Progenitor cell of endocrine pancreas (in vitro differentiated cells): ENCODE results near the gene S100A13. TPM values are rescaled to one million over a fixed set of nuclear protein-coding genes. Genes with fewer than 3 reads are reported as not detected.

Experiments used
- DNase-seq: peaks from one replicate; pipeline ENCODE4 v3.0.0; 2021; ENCODE audit warnings: low spot score; ENCODE audit not compliant: unreplicated experiment
- H3K27ac Mint-ChIP-seq: 2 replicates; pipeline ENCODE4 v1.8.0; 2021; ENCODE audit warnings: mild to moderate bottlenecking, moderate library complexity, mixed read lengths
- H3K27me3 Mint-ChIP-seq: 2 replicates; pipeline ENCODE4 v1.8.0; 2021; ENCODE audit warnings: mixed read lengths
- H3K36me3 Mint-ChIP-seq: 2 replicates; pipeline ENCODE4 v1.8.0; 2022; ENCODE audit warnings: mixed read lengths; ENCODE audit not compliant: insufficient read depth
- H3K4me1 Mint-ChIP-seq: 2 replicates; pipeline ENCODE4 v1.8.0; 2021; ENCODE audit warnings: low read depth, mixed read lengths
- H3K4me3 Mint-ChIP-seq: 2 replicates; pipeline ENCODE4 v1.8.0; 2021; ENCODE audit warnings: low read depth, mild to moderate bottlenecking, moderate library complexity, mixed read lengths
- H3K9me3 Mint-ChIP-seq: 2 replicates; pipeline ENCODE4 v1.8.0; 2021; ENCODE audit warnings: low read depth, mixed read lengths
- total RNA-seq: library from RNA; stranded (reverse); gene quantifications from 2 replicates; pipeline ENCODE4 v1.2.1, GENCODE V29; 2021
- TF ChIP-seq, protein P1 (sequence below): fragments of 200-600 bp; sonication (generic); IDR thresholded peaks from one replicate; pipeline ENCODE4 v1.5.0; 2021; ENCODE audit warnings: antibody characterized with exemption, mild to moderate bottlenecking; ENCODE audit not compliant: unreplicated experiment

Gene S100A13
- total RNA-seq, 1 donor from 2014 or later: 63.6 TPM

DNA sequence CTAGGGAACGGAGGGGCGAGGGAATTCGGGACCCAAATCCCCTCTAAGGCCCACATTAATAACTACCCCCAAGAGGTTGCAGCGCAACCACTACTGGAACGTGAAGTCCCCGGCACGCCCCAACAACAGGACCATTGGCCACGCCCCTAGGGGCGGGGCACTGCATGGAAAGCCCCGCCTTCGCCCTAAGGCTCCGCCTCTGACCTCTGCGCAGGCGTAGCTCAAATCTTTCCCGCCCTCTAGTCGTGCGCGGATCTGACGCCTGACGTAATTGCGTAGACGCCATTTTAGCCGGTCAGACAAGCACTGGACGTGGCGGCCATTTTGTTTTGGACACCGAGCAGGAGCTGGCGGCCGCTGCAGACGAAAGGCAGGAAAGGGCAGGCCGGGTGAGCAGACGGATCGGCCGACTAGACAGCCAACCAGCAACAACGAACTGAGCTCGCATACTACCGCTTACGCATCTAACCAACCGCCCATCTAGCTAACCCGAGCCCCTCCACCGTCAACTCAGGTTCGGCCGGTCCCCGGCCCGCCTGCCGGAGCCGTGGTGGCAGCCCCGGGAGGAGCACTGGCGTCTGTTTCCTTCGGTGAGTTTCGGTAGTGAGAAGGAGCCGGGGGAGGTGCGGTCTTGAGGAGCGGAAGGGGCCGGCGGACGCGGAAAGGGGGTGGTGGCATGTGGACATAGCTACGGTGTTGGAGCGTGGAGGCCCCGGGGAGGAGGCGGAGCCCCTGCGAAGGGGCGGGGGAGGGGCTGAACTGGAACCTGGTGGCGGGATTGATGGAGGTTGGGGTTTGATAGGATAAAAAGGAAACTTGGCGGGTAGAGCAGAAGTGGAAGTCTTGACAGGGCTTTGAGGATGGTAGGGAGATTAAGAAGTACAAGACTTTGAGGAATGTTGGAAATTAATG, 6.7 kb upstream of the S100A13 start, which contains the start of gene CHTOP:
TSS of gene CHTOP (plus strand) at position 313 of the 912 bp plus-strand sequence. CDS start 2,523 bp downstream, outside the sequence.
- Mint-ChIP-seq H3K27me3 (no peaks in the 10 kb centered on the region), H3K4me3 (peak within 1 kb of the TSS; percentile 99), H3K4me1 (peaks cover 36% of the 10 kb centered on the region), H3K36me3 (peaks cover 19% of the 10 kb centered on the region), H3K27ac (peak within 1 kb of the TSS; percentile 100), H3K9me3 (peaks cover 4% of the 10 kb centered on the region)
- DNase-seq: peak; percentile 87
- TF ChIP-seq, protein P1, sequence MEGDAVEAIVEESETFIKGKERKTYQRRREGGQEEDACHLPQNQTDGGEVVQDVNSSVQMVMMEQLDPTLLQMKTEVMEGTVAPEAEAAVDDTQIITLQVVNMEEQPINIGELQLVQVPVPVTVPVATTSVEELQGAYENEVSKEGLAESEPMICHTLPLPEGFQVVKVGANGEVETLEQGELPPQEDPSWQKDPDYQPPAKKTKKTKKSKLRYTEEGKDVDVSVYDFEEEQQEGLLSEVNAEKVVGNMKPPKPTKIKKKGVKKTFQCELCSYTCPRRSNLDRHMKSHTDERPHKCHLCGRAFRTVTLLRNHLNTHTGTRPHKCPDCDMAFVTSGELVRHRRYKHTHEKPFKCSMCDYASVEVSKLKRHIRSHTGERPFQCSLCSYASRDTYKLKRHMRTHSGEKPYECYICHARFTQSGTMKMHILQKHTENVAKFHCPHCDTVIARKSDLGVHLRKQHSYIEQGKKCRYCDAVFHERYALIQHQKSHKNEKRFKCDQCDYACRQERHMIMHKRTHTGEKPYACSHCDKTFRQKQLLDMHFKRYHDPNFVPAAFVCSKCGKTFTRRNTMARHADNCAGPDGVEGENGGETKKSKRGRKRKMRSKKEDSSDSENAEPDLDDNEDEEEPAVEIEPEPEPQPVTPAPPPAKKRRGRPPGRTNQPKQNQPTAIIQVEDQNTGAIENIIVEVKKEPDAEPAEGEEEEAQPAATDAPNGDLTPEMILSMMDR: no peak

DNA sequence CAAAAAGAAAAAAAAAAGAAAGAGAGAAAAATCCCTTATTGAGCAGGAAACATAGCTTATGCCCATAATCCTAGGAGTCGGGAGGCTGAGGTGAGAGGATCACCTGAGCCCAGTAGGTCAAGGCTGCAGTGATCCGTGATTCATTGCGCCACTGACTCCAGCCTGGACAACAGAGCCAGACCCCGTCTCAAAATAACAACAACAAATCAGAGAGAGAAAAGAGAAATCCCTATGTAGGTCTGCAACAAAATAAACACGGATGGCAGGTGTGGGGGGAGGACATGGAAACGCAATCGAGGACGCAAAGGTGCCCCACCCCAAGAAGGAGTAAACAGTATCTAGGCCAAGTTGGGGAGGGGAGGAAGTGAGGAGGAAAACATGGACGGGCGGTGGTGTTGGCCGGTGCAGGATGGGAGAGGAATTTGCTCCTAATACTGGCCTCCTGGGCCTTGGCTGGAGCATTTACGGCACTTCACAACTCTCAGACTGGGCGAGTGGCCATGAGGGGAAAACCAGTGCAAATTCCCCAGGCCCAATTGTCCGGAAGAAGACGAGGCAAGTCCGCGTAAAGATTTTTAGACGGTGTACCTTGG, 6.0 kb upstream of the S100A13 start:
- Mint-ChIP-seq H3K27me3 (no peaks in the 10 kb centered on the region), H3K4me1 (peaks cover 32% of the 10 kb centered on the region), H3K36me3 (peaks cover 14% of the 10 kb centered on the region), H3K27ac (peak overlapping the region; percentile 100), H3K9me3 (peaks cover 4% of the 10 kb centered on the region), H3K4me3 (peak overlapping the region; percentile 99)
- DNase-seq: no peak
- TF ChIP-seq, protein P1: no peak

DNA sequence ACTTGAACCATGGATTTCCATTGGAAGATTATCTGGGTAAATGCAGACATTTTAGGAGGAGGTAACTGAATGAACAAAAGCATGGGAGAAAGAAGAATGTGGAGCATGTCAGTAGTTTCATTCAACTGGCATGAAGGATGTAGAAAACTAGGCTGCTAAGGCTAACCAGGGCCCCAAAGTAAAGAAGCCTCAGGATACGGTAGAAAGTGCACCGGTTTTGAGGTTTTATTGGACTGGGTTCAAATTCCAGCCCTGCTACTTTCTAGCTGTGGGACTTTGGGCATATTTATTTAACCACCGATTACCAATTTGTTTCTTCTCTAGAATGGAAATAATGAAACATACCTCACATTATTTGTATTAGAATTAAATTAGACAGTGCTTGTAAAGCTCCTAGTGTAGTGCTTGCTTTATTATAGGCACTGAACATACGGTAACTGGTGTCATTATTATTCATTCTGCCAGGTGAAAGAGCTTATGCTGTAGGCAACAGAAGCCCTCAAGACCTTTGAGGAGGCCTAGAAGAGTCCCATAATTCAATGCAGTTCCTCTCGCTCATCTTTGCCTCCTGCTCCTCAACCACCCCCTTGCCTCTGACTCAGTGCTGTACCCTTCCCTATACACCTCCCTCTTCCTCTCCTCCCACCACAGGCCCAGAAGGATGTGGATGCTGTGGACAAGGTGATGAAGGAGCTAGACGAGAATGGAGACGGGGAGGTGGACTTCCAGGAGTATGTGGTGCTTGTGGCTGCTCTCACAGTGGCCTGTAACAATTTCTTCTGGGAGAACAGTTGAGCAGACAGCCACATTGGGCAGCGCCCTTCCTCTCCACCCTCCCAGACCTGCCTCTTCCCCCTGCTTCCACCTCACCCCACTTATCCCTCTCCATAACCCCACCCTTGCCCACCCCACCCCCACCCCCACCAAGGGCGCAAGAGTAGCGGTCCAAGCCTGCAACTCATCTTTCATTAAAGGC, 4.0 kb upstream of the S100A13 start:
- DNase-seq: no peak
- Mint-ChIP-seq H3K36me3 (peaks cover 4% of the 10 kb centered on the region), H3K27ac (peak overlapping the region; percentile 80), H3K27me3 (no peaks in the 10 kb centered on the region), H3K4me3 (no peak overlapping the region), H3K4me1 (peaks cover 35% of the 10 kb centered on the region), H3K9me3 (peaks cover 4% of the 10 kb centered on the region)
- TF ChIP-seq, protein P1: no peak

DNA sequence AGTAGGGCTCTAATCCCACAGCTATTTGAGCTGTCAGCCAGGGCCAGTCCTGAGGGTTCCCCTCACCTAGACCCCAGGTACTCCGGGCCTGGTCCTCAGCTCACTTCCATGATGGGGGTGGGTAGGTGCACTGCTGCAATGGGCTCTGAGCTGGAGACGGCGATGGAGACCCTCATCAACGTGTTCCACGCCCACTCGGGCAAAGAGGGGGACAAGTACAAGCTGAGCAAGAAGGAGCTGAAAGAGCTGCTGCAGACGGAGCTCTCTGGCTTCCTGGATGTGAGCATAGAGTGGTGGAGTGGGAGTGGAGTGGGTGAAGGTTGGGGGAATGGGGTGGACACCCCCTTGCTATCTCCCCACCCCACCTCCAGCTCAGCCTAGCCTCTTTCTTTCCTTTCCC, 3.1 kb upstream of the S100A13 start:
- no peaks in the 10 kb centered on the region for H3K27me3 Mint-ChIP-seq
- no peak for DNase-seq
- H3K27ac Mint-ChIP-seq: peak overlapping the region; percentile 56
- peaks cover 4% of the 10 kb centered on the region for H3K9me3 Mint-ChIP-seq
- peaks cover 3% of the 10 kb centered on the region for H3K36me3 Mint-ChIP-seq
- no peak overlapping the region for H3K4me3 Mint-ChIP-seq
- TF ChIP-seq, protein P1: no peak
- peaks cover 37% of the 10 kb centered on the region for H3K4me1 Mint-ChIP-seq
